GM19025 (cell line): ENCODE results near the gene SBF2.

ENCODE experiments used
- ATAC-seq: cut with Tn5 transposase; IDR thresholded peaks from one replicate; pipeline ENCODE4 v1.9.1; 2021; ENCODE audit warnings: mild to moderate bottlenecking, low read depth, moderate library complexity; ENCODE audit not compliant: unreplicated experiment

SBF2 gene

DNA sequence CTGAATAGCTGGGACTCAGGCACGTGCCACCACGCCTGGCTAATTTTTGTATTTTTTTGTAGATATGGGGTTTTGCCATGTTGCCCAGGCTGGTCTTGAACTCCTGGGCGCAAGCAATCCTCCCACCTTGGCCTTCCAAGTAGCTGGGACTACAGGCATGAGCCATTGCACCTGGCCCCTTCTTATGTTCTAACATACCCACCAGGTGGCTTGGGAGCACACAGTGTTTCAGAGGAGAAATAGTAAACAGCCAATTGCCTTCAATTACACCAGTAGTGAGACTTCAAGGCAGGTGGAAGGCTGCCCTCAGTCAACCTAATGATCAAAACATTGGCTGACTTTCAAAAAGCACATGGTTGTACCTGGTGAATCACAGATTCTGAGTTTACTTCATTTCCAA lies 462.9 kb downstream of the SBF2 start:
- no peak for ATAC-seq

DNA sequence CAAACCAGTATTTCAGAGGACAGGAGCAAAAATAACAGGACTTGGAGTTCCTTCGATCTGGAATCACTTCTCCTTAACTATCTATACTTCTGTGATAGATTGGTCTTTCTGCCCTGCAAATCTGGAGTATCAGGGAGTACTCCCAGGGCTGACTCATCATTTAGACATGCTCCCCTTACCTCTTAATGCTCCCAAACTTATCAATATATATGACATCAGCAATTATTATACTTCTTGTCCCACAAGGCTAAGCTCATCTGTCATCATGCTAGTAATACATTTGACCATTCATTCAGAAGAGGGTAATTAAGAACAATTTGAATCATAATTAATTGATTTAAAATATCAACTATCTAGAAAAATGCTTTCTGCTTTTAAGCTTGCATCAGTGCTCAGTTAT lies 466.3 kb downstream of the SBF2 start:
- no peak for ATAC-seq

DNA sequence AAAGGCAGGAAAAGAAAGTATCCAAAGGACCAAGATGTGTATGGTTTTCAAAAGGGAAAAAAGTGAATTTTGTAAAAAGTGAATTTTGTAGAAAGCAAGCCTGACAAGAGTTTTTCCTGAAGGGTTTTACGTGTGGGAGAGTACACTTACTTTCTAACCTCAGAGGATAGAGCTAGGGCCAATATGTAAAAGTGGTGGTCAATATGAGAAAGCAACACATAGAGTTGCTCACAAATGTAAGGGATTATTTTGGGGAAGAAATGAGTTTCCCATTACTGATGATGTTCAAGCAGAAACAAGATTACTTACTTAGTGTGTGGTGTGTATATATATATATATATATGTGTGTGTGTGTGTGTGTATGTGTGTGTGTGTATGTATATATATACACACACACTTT lies 467.6 kb downstream of the SBF2 start:
- ATAC-seq, result no peak

DNA sequence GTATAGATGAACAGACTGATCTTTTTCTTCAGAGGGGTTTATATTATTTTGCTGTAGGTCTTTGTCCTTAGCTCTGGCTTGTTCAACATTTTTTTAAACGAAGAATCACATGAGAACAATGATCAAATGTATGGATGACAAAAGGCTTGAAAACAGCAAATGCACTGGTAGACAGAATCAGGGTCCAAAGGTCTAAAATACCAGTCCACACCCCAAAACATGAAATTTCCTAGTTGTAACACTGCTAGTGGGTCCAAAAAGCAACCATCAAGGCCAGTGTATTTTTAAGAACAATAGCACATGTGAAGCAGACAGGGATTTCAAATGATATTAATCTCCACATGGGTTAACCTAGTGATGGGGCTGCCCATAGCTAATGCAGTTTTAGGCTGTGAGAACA lies 468.1 kb downstream of the SBF2 start:
- ATAC-seq, result no peak

DNA sequence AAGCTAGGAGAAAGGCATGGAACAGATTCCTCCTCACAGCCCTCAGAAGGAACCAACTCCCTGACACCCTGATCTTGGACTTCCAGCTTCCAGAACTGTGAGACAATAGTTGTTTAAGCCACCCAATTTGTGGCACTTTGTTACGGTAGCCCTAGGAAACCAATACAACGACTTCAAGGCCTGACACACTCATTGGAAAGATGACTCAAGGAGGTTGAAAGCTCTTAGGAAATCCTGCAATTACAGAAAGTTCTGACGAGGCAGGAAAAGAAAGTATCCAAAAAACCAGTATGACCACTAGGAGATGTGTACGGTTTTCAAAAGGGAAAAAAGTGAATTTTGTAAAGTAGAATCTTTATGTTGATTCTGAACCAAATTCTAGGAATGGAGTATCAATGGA lies 468.7 kb downstream of the SBF2 start:
- no peak for ATAC-seq

DNA sequence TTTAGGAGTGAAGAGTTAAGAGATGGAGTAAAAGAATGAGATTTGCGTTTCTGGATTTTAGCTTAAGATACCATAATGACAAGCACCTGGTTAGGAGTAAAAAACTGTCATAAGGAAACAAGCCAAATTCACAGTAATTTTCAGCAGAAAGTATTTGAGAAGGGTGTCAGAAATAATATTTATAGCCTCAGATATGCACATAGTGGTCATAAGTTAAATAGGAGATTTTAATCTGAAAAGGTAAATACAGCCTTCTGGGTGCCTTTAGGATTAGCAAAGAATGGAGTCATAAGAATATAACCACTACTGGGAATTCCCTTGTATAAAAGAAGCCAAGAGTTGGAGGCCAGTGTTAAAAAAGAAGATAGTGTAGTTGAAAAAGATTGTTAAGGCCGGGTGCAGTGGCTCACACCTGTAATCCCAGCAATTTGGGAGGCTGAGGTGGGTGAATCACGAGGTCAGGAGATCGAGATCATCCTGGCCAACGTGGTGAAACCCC lies 470.1 kb downstream of the SBF2 start:
- no peak for ATAC-seq

DNA sequence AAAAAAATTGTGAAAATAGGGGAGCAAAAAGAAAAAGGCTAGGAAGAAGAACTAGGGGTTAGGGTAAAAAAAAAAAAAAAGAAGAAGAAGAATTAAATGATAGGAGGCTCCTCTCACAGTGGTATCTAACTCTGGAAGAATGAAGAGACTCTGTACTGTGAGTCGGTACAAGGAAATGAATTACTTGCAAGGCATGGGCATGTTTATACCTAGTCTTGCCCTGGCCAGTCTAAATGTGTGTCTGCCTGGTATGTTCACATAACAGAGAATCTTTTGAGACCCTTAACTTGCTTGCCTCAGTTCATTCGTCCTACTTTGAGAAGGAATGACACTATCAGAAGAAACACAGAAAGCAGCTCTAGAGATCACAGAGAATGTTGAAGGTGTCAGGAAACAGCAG lies 470.6 kb downstream of the SBF2 start:
- ATAC-seq, result no peak

DNA sequence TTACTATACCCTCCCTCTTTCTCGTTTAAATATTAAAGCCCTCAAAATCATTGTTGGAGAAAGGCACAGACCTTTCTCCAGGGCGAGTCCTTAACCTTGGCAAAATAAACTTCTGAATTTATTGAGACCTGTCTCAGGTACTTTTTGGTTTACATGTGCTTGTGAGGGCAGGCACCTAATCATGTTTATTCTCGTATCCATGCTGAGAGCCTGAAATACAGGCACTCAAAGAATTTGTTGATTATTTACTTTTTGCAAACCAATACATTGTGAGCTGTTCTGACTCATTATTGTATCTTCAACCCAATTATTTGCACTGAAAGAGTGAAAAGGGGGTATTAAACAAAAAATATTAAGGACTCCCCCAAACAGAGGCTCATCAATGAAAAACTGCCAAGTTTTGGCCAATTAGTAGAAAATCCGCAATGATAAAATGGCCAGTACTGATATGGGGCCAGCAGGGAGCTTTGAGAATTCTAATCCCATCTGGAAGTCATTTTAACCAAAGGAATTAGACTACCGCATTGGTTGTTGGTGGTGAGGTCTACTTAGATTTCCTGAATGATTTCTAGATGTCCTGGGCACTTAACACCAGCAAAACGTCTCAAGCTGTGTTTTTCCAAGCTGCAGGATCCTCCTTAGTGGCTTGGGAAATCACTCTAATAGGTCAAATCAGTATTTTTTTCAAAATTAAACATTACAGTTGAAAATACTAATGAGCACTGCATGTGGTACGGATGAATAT lies 472.8 kb downstream of the SBF2 start:
- no peak for ATAC-seq

DNA sequence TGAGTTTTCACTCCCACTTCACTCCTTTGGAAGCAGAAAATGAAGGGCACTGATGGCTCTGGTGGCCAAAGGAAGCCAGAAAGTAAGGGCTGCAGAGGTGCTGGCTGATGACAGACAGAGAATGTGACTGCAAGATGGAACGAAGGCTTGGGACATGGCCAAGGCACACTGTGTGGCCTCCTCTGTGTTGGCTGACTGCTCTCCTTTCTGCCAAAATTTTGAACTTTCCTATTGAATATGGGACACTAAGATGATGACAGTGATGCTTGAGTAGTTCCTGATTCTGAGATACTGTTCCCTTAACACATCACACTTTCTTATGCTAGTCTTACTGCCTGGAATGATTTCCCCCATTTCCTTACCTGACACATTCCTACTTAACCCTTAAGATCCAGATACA lies 473.8 kb downstream of the SBF2 start:
- ATAC-seq, result no peak

DNA sequence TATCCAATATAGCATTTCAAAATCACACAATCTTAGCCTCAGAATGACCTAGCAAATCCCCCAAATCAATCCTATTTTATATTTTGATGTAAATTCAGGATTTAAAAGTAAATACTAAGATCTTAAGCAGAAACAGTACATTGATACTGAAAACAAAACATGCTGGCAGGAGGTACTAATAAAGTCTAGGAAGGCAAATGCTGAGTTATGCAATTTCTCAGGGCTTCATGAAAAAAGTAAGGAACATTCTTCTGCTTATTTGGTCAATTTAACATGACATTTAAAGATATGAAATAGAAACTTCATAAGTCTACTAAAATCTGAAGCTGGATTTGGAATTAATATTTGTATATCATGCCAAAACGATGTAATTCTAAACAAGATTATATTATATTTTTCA lies 476.8 kb downstream of the SBF2 start:
- no peak for ATAC-seq

DNA sequence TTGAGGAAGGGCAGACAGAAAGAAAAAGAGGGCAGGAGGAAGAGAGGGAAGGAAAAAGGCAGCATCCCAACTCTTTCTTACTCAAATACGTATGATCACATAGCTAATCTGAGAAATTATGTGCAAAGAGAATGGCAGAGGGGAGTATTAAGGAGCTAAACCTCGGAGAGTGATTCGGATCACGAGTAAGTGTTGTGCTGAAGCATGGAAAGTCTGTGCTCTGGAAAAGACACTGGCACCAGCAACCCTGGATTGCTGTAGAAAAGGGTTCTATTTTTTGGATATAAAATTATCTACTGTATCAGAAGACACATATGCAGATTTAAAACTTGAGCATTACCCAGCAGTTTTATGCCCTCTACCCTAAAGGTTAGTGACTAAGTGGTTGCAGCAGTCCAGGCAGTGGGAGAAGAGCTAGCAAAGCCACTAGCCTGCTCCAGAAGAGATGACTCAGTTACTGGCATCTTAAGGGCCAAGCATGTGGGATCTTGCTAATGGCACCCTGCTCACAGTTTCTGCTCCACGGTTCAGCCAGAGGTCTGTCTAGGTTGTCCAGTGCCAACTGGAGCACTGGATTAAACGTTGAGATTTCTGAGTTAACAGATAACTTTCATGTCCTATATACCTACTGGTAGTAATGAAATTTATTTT lies 478.4 kb downstream of the SBF2 start:
- ATAC-seq, result no peak

DNA sequence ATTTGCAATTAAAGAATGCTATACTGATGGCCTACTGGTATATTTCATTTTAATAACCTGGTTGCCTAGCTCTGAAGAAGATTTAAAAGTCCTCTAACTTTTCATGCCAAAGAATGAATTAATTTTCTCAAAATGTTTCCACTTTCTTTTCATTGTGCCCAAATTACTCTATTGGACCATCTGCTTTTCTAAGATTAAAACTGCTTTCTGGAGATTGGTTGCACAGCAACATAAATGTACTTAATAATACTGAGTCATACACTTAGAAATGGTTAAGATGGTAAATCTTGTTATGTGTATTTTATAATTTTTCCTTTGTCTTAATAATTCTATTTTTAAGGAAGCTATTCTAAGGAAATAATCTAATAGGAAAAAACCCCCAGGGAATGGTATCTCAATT lies 479.9 kb downstream of the SBF2 start:
- ATAC-seq, result no peak

DNA sequence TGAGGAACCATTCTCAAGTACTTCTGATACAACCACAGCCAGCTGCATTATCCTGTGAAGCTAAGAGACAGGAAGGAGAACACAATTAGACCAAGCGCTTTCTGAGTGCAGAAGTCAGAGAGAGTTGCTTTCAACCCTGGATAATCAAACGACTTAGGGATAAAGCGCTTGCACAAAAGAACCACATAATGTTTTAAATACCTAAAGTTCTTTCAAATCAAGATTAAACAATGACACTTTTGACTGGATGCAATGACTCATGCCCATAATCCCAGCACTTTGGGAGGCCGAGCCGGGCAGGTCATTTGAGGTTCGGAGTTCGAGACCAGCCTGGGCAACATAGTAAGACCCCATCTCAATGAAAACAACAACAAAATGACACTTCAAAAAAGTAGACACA lies 485.1 kb downstream of the SBF2 start:
- ATAC-seq, result no peak

DNA sequence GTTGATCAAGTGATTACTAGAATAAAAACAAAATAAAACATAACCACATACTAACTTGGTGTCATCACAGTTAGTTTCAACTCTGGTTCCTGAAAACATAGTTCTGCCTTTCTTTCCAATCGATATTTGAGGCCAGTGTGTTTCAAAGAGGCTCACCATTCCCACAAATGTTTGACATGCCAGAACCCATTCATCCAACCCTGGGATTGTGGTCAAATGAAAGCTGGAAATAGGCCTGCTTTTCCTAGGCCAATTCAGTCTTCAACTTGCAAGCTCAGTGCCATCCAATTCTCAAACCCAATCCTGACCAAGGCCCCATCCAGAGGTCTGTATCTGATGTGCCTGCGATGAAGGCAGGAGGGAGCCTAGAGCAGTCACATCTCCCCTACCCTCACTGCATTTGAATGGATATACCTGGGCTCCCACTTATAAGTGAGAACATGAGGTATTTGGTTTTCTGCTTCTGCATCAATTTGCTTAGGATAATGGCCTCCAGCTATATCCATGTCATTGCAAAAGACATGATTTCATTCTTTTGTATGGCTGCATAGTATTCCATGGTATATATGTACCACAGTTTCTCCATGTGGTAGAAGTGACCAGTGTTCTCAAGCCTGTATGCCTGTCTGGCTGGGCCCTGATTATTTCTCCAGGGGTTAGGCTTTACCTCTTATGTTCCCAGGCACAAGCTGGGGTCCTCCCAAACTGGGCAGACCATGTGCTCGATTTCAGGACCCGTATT lies 486.9 kb downstream of the SBF2 start:
- no peak for ATAC-seq

DNA sequence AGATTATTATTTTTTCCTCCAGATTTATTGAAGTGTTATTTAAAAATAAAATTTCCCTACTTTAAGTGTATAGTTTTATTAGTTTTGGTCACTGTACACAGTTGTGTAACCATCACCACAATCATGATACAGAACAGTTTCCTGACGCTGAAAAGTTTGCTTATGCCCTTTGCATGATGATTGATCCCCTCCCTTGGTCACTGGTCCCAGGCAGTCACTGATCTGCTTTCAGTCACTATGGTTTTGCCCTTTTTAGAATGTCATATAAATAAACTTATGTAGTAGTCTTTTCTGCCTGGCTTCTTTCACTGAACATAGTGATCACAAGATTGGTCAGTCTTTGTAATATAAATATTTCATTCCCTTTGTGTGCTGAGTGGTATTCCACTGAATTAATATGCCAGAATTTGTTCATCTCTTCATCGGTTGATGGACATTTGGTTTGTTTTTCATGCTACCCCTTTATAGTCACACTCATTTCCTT lies 489.6 kb downstream of the SBF2 start:
- no peak for ATAC-seq

DNA sequence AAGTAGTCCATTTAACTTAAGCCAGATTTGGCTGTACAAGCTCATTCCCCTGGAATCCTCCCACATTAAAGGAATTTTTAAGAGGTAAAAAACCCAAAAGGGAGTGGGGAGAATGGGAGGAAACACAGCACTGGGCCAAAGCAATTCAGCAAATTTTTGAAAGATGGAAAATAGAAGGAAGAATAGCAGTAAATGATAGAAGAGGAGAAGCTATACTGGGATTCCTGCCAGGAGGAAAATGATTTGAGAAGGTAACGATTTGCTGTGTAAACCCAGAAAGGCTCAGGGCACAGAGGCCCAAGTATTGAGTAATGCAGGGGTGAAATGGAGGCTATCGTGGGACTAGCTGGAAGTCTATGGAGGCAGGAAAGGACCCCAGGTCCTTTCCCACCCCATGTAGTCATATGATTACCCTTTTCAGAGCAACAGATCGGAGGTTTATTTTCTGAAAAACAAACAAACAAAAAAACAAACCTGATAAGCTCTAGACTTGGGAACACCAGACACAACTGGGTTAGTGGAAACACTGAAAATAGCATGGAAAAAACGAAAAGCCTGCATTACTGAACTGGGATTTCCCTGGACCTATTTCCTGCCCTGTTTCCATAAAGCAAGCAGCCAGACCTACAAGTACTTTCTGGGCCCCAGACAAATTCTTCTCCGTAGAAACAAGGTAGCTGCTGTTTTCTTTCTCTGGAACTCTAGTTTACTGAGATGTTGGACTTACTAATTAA lies 490.2 kb downstream of the SBF2 start:
- no peak for ATAC-seq

DNA sequence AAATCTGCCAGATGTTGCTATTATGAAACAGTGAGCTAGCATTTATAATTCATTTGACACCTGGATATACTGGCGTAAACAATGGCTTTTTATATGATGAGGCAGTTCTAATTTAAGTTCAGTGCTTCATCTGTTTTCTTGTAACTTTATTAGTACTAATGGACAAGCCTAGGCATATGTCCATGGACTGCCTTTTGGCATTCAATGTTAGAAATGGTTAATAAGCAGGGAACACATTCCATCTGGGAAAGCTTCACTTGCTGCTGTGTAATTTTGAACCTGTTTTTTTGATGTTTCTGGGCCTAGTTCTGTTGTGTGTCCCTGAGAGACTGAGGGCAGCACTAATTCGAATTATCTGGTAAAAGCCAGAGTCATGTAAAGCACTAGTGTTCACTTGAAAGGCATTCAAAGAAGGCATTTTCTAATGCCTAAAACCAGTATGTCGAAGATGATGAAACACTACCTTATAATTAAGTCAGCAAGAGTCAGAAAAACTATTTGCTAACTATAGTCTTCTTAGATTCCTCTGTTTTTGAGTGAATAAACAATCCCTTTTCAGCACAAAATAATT lies 491.6 kb downstream of the SBF2 start:
- no peak for ATAC-seq

DNA sequence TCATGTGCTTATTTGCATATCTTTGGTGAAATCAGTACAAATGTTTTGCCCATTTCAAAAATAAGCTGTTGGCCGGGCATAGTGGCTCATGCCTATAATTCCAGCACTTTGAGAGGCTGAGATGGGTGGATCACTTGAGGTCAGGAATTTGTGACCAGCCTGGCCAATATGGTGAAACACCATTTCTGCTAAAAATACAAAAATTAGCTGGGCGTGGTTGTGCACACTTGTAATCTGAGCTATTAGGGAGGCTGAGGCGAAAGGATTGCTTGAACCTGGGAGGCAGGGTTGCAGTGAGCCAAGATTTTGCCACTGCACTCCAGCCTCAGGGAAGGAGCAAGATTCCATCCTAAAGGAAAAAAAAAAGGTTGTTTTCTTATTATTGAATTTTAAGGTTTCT lies 494.1 kb downstream of the SBF2 start:
- no peak for ATAC-seq

DNA sequence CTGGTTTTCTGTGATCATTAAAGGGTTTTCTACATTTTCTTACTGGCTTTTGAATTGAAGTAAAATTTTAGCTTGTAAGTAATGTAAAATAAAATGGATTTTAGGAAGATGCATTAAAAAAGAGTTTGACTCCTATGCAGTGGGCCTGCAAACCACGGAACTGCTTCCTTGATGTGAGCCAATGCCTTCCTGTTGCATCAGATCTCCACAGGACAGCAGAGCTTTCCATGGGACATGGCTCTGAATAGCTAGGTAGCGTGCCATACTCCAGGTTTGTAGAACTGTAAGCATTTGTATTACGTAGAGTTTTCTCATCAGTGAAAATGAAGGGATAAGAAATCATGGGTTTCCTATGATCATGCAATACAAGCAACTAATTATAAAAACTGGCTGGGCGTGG lies 496.7 kb downstream of the SBF2 start:
- ATAC-seq, result no peak

DNA sequence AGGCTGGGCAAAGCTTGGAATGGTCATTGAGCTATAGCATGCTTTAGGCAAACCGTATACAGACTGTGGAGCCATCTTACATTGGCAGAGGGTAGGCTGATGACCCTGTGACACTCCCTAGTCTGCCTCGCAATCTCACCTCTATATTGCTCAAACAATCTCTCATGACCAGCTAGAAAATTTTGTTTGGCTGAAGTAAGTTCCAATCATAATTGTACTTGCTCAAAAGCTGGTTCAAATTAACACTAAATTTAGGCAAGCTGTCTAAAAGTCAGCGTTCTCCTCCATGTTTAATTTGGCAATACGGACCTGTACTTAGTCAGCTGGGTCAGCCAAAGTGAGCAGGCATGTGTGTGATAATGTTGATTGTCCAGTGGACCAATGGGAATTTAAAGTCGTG lies 497.2 kb downstream of the SBF2 start:
- ATAC-seq, result no peak
